Left lobe of liver (tissue), 2 donors: Measurements from ENCODE around the gene KCTD10. TPM values are rescaled to one million over a fixed set of nuclear protein-coding genes. Genes with fewer than 3 reads are reported as not detected.
"Not testable (repeated sequence)": the region's sequence is repeated elsewhere in the genome, so short reads cannot be mapped to it uniquely, and the experiment has no call there.

Experiments used
- ATAC-seq: fragments of 200-7000 bp; cut with Tn5 transposase; one replicate; pipeline ENCODE4 v1.9.1; 2020; ENCODE audit warnings: mild to moderate bottlenecking, moderate library complexity
- DNase-seq: peaks from one replicate; pipeline ENCODE4 v3.0.0-alpha.2; 2020; ENCODE audit warnings: low spot score
- total RNA-seq: library from RNA; stranded (reverse); gene quantifications from one replicate; pipeline ENCODE4 v1.2.1, GENCODE V29; 2021
- donor health status: DM: no; HTN: no; CAD: no; lungs with moderate emphysema.
- donor health status: DM: no; HTN: yes; CAD: no.

Gene KCTD10
- total RNA-seq, 1 donor from 2014 or later: 7.0 TPM

DNA sequence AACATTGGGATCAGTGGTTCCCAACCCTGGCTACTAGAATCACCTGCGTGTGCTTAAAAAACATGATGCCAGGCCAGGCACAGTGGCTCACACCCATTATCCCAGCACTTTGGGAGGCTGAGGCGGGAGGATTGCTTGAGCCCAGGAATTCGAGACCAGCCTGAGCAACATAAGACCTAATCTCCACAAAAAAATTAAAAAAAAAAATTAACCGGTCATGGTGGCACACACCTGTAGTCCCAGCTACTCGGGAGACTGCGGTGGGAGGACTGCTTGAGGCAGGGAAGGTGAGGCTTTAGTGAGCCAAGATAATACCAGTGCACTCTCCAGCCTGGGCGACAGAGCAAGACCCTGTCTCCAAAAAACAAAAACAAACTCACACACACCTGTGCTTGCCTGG, 2.0 kb downstream of the KCTD10 start:
- no peak for ATAC-seq
- no peak for DNase-seq

DNA sequence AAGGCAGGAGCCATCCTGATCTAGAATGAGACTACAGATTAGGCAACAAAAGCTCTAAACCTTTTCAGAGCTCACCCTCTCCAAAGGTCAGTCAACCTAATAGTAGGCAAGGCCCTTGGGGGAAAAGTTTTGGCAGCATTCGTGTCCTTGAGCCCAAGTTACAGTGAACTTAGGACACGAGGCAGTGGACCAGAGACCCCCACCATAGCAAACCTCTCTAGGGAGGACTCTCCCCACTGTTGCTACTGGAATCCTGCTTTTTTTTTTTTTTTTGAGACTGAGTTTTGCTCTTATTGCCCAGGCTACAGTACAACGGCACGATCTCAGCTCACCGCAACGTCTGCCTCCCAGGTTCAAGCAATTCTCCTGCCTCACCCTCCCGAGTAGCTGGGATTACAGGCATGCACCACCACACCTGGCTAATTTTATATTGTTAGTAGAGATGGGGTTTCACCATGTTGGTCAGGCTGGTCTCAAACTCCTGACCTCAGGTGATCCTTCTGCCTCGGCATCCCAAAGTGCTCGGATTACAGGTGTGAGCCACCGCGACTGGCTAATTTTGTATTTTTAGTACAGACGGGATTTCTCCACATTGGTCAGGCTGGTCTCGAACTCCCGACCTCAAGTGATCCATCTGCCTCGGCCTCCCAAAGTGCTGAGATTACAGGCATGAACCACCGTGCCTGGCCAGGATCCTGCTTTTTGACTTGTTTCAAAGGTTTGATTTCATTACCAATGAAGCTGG, 3.4 kb downstream of the KCTD10 start:
- DNase-seq, ATAC-seq: not testable (repeated sequence)

DNA sequence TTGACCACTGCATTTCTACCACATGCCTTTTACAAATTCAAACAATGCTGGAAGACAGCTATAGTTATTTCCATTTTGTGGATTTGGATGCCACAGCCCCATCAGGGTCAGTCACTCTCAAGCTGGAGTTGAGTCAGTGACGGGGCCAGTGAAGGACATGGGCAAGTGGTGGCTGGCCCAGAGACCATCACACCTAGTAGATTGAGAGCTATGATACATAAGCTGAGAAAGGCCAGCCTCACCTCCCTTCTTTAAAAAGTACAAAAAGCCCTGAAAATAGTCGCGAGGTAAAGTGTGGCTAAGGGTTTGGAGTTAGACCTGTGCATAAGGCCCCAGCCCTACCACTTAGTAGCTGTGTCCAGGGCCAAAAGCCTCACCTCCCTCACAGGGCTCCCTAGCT, 4.1 kb downstream of the KCTD10 start:
- DNase-seq (no peak), ATAC-seq (no peak)

DNA sequence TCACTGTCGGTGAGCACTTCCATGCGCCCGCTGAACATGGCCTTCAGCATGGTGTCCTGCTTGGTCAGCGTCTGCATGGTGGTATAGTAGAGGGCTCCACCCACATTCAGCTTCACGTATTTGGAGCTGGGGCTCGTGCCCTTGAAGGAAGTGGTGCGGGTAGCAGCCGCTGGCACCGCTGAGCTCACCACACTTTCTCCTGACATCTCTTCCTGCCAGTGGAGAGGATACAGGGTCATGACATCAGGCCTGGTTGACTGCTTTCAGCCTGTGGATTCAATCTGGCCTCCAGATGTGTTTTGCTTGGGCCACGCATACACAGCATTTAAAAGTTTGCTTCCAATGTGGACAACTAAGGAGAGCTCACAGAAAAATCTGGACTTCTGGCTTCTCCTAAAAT, 7.6 kb downstream of the KCTD10 start:
- no peak for DNase-seq
- ATAC-seq: no peak

DNA sequence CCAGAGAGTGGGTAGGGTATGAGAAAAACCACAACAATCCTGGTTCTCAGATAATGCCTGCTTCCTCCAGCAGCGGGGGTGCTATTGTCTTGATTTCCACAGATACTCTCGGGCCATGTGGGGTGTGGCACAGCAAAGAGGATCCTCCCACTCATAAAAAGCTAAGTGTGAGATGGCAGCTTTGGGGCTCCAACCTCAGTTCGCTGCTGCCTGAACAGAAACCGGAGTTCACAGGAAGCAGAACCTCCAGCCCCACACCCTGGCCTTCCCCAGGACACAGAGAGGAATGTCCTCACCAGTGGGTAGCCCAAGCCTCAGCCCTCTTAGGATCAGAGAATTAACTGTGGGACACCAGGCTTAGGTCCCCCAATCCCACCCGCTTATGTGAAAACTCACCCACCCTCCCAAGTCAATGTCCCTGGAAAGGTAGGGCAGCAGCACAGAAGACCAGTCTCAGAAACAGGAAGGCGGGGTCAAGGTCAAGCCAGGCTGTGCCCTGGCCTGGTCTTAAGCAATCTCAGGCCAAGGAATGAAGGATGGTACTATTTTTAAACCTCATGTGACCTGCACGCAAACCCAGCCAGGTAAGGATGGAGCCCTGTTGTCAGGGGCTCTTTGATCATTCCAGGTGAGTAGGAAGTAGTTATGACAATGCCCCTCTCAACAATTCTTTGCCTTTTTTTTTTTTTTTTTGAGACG, 9.0 kb downstream of the KCTD10 start:
- ATAC-seq (peak; percentile 51), DNase-seq (no peak)

DNA sequence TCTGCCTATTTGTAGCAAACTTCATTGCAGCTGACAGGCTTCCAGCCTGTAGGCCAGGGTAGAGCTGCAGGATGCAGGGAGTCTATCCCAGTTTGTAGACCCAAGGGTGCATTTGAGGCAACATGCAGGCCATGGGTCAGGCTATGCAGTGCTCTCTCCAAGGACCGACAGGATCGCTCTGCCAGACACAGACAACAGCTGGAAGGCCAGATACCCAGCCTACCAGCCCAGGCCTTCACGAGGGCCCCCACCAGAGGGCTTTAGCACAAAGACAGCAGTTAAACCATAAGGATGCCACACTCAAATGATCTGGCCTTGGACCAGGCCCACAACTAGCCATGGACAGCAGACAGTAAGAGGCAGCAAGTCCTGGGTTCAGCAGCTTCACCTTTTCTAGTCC, 10.3 kb downstream of the KCTD10 start:
- DNase-seq (no peak), ATAC-seq (no peak)

DNA sequence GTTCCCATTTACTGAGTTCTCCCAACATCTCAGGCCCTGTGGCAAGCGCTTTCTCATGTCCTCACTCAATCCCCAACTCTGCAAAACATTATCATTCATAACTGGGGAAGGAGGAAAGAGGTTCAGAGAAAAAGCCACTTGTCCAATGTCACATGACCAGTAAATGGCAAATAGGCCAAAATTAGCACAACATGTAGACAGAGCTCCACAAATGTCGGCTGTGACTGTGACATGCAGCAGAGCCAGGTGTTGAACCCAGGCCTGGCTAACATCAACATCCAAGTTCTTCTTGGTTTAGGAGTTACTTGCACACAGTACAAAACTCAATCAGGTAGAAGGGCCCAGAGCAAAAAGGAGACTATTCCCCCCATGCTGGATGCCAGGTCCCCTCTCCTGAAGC, 10.8 kb downstream of the KCTD10 start:
- no peak for ATAC-seq
- DNase-seq: no peak

DNA sequence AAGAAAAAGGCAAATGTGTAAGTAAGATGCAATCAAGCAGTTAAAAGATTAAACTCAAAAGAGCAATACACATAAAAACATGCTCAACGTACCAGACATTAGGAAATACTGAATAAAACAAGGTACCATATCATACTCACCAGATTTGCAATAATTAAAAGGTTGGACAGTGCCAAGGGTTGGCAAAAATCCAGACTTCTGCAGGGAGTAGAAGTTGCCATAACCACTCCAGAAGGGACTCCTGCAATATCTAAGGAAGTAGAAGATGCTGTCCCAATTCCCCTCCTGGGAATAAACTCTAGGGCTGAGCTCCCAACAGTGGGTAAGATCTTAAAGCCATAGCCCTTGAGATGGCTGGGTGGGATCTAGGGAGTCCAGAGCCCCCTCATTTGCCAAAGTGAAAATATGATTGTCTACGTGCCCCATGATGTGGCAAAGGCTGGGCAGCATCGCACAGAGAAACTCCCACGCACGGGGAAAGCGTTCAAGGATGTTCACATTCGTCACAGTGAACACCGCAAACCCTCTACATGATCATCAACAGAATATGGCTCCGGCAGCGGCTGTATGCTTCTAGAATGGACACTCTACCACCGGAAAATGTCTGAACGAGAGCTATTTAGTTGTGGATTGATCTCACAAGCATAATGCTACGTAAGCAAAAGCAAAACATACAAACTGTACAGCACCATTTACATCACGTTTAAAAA, 12.3 kb downstream of the KCTD10 start:
- ATAC-seq: no peak
- DNase-seq: no peak

DNA sequence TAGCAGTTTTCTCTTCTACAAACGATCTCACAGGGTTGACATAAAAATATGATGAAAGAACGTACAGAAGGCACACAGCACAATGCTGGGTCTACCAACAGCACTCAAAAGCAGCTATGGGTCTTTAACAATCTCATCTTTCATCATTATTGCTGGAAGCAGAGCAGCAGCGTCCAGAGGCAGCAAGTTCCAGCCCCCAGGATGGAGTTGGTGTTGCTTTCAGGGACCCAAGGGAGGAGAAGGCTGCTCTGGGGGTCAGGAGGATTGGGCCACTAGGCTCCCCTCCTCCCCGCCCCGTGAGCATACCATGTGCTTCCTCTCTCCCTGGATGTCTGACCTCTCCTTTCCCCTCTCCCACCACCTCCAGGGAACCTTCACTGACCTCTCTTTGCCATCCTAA, 13.3 kb downstream of the KCTD10 start:
- ATAC-seq: no peak
- DNase-seq: no peak

DNA sequence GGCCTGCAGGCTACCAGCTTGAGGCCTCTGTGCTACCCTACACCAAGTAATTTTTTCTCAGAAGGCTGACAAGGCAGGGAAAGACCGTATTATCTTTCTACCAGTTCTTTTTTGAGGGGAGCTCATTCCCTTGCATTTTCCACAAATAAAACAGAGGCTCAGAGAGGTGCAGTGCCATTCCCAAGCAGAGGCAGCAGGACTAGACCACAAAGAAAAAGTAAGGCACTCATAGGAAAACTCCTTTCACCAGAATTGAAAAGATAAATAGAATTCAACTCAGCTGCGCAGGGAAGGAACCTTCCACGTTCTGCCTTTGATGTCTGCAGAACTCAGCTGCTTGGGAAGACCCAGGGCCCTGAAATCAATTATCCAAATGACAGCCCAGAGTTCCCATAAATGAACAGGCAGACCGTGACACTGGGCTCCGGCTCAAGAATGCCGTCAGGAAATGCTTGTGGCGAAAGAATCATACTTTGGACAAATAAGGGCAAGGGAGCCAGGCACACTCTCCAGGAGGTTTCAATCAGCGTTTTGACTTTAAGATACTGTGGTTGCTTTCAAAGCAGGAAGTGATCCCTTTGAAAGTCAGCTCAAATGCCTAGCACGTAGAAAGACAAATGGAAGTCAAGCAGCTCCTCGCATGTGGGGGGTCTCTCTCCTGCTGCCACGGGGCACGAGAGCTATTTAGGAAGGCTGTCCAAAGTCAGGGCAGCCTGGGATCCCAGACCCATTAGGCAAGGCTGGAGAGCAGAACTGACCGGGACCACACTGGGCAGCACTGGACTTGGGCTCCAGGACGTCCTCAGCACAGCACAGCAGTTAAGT, 14.0 kb downstream of the KCTD10 start:
- DNase-seq (peak; percentile 56), ATAC-seq (peak; percentile 59)

DNA sequence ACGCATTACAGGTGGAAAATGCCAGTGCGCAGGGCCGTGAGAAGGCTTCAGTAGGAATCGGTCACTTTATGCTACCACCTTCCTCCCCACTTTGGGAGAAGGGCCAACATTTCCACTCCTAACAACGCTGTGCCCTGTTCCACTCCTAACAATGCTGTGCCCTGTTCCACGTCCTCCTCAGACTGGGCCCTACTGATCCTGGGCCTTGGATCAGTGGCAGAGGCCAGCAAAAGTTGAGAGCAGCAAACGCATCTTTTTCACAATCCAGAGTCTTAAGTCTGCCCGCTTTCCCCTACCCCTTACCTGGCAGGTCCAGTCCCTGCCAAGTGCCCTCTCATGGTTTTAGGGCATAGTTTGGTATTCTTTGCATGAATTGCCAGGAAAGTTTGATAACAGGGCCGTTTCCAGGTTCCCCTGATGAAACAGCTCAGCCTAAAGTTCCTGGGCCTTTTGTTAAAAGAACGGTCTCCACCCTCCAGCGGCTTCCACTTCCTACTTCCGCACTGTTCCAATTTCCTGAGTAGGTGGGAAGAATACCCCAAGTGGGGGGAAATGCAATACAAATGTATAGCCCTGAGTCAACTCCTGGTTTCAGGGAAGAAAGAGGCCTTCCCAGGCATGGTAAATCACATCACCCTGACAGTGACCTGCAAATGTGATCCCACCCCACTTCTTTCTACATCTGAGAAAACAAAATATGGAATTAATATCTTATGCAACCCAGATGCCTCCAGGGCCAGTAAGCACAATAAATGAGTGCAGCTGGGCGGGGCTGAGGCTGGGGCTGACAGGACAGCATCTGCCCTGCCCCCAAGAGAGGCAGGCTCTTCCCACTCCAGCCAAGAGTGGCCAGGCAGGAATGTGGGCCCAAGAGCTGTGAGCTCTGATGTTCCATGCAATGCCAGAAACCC, 15.0 kb downstream of the KCTD10 start:
- peak; percentile 45 for ATAC-seq
- no peak for DNase-seq

DNA sequence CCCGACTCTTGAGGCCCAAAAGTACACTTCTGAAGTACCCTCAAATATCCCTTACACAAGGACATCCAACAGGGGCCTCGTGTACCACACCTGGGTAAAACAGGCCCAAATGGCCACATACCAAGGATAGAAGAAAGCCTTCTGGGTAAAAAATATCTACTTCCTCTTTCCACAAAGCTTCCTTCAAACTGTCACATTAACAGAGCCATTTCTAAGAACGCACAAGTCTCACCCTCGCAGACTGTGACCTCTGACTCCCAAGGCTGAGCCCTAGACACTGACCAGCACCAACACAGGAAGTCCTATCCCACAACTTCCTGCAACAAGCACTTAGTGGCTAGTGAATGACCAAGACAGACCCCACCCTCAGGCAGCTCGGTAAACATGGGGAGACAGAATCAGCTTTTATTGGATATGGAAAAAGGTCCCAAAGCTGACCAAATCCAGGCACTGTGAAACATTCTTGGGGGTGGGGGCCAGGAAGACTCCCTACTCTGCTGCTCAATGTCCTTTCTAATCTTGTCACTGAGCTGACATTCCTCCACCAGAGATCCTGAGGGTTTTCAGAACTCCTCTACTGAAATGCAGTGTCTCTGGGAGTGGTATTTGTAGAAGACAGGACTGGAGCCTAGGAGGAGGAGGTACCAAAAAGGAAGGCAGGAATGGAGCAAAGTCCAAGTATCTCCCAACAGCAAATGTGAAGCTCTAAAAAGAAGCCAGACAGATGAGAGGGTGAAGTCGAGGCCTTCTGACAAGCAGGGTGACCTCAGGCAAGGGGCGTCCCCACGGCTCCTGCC, 15.9 kb downstream of the KCTD10 start:
- DNase-seq: no peak
- ATAC-seq: peak; percentile 69

DNA sequence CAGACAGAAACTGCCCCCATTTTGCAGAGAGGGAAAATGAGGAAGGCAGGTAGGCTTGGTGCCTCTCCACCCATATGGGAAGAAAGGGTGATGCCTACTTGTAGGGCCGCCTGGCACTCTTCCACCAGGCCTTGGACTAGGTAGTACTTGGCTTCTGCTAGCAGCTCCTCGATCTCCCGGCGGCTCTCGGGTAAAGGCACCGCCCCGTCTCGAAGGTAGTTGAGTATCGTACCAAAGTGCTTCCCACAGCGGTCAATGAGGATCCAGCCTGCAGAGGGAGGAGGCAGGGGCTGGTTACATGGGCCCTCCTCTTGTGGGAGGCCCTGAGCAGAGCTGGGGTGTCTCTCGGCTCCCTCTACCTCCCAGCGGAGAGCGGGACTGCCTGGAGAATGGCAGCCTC, 16.6 kb downstream of the KCTD10 start:
- ATAC-seq (no peak), DNase-seq (no peak)

DNA sequence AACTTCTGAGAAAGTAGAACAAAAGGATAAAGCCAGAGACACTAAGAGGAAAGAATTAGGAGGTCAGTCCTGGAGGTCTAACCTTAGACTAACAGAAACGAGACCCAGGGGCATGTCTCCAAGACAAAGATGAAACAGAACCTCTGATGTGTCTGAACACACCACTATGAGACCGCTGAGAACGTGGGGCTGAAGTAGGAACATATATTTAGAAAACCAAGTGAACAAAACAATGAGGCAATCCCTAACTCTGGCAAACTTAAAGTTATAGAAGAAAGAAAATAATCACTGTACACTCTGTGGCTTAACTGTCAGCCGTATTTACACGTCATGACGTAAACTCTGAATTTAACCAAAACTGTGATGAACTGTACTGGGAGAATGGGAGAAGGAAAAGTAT, 17.9 kb downstream of the KCTD10 start:
- DNase-seq (no peak), ATAC-seq (no peak)

DNA sequence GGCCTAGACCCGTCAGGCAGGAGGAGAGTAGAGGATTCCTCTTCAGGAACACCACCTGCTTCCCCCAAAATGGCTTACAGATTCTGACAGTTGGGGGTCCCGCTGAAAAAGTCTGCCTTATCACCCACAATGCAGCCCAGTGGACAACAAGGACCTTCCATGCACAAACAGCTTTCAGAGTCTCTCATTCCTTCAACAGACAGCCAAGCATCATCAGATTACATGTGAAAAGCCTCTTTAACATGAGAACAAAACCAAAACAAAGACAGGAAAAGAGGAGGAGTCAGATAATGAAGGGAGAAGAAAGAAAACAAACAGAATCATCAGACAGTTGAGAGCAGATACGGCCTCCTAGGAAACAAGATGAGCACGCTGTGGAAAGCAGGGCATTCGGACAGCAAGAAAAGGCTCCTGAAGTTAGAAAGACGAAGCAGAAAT, 18.3 kb downstream of the KCTD10 start:
- ATAC-seq (no peak), DNase-seq (no peak)

DNA sequence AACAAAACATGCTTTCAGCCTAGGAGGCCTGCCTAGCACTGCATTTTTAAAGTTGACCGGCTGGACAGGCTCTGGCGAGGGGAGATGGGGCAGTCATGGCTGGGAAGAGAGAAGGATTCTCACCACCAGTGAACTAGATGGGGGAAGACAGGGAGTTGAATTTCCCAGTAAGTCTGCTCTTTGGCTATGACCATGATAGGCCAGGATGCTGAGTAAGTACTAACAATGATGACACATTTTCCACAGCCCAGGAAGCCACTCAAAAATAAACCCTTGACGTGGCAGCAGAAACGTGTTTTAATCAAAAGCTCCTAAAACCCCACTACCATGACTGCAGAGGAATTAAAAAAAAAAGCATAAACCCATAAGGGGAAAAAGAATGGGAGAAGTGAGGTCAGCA, 19.0 kb downstream of the KCTD10 start:
- no peak for ATAC-seq
- DNase-seq: no peak

DNA sequence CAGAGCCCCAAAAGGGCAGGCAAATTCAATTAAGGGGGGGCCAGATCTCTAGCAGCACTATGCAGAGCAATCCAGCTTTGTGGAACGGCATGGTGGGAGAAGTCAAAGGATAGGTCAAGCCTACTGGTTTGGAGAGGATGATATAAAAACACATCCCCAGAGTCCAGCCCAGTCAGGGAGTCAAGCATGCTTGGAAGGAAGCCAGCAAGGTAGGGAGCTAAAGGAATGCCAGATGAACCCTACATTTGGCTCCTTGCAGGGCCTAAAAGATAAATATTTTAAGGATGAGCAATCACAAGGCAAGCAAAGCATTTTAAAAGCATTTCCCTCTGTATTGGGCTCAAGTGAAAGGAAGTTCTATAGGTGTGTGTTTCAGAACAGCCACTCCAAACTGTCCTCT, 21.4 kb downstream of the KCTD10 start:
- ATAC-seq: no peak

DNA sequence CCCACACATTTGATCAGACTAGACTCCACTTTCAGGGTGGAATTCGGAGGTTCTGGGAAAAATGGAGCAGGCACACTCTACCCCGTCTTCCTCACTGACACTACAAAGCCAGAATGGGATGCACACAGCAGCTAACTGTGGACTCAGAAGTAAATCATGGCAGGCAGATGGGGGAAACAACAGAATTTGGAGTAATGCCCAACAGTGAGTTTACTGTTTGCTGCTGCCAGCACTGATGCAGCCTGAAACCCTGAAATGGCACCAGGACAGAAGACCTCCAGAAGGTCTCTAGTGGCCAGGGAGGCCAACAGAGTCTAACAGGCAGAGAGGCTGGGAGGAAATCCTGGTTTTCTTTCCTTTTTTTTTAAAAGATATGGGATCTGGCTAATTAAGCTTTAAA, 24.6 kb downstream of the KCTD10 start:
- no peak for ATAC-seq
- DNase-seq: no peak

More for the DNA sequence above, 21.4 kb downstream of the KCTD10 start:
- no peak for DNase-seq

DNA sequence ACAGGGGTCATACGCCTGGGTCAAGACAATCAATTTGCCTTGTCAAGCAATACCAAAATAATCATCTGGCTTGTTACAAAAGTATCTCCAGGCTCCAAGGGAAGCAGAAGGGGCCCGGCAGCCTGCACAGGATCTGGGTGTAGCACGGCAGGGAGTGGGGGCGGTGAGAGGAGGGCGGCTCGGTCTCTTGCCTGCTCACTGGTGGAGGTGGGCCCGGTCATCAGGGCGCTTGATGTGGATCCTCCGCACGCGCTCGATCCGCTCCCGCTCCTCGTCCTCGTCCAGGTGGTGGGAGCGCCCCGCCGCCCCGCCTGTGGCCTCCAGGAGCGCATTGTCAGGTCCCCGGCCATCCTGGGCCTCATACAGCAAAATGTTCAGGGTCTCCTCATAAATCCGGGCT, 25.7 kb downstream of the KCTD10 start:
- no peak for ATAC-seq

More for the DNA sequence above, 25.7 kb downstream of the KCTD10 start:
- DNase-seq: no peak
